ENCODE data around the gene LMBRD1. TPM values are rescaled to one million over a fixed set of nuclear protein-coding genes. Genes with fewer than 3 reads are reported as not detected.

LMBRD1 gene
- total RNA-seq, 1 experiment from 2014 or later, result 17.0 TPM

- TF ChIP-seq, protein P1, sequence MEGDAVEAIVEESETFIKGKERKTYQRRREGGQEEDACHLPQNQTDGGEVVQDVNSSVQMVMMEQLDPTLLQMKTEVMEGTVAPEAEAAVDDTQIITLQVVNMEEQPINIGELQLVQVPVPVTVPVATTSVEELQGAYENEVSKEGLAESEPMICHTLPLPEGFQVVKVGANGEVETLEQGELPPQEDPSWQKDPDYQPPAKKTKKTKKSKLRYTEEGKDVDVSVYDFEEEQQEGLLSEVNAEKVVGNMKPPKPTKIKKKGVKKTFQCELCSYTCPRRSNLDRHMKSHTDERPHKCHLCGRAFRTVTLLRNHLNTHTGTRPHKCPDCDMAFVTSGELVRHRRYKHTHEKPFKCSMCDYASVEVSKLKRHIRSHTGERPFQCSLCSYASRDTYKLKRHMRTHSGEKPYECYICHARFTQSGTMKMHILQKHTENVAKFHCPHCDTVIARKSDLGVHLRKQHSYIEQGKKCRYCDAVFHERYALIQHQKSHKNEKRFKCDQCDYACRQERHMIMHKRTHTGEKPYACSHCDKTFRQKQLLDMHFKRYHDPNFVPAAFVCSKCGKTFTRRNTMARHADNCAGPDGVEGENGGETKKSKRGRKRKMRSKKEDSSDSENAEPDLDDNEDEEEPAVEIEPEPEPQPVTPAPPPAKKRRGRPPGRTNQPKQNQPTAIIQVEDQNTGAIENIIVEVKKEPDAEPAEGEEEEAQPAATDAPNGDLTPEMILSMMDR (conservative IDR thresholded peaks at IDR 0.05), result peak; percentile 21; the same call in 1 of the 3 replicates
- H3K4me2 ChIP-seq (ENCODE audit: insufficient read depth, insufficient read length, low read length), result no peak overlapping the region
- no peak overlapping the region for H3K27ac ChIP-seq (ENCODE audit: insufficient read length, low read depth, low read length)
- H2BK20ac ChIP-seq (ENCODE audit: low read depth, low read length, poor library complexity, severe bottlenecking), result no peak overlapping the region
- no peaks in the 10 kb centered on the region for H3K23me2 ChIP-seq (ENCODE audit: insufficient read length, low read depth, low read length, poor library complexity, severe bottlenecking)
- H3K79me1 ChIP-seq (ENCODE audit: insufficient read depth, low read depth, low read length, poor library complexity, severe bottlenecking), result no peaks in the 10 kb centered on the region
- H3K9ac ChIP-seq (ENCODE audit: extremely low read depth, insufficient read length, low read length), result no peak overlapping the region
- H3K9me3 ChIP-seq (ENCODE audit: control insufficient read depth, low read depth, low read length), result no peaks in the 10 kb centered on the region
- Mint-ChIP-seq H3K27me3 (ENCODE audit: low read depth) (no peaks in the 10 kb centered on the region), H3K36me3 (ENCODE audit: insufficient read depth in 1 of 3, low read depth in 3 of 3) (no peaks in the 10 kb centered on the region), H3K4me3 (no peak overlapping the region), H3K27ac (no peak overlapping the region), H3K9me3 (no peaks in the 10 kb centered on the region), H3K4me1 (no peaks in the 10 kb centered on the region)
- H2BK120ac ChIP-seq (ENCODE audit: low read depth, low read length, poor library complexity, severe bottlenecking), result no peak overlapping the region
- DNase-seq, result no peak
- no peak overlapping the region for H3K23ac ChIP-seq (ENCODE audit: insufficient read length, low read depth, low read length)
- no peak overlapping the region for H4K5ac ChIP-seq (ENCODE audit: insufficient read length, low read depth, low read length)
- no peak overlapping the region for H2BK15ac ChIP-seq (ENCODE audit: low read depth, low read length)
- no peaks in the 10 kb centered on the region for H3K79me2 ChIP-seq (ENCODE audit: insufficient read depth, low read length)
- H3K27me3 ChIP-seq (ENCODE audit: insufficient read depth, low read length), result no peaks in the 10 kb centered on the region
- H2AFZ ChIP-seq (ENCODE audit: low read length), result no peak overlapping the region
- no peak overlapping the region for H3K56ac ChIP-seq (ENCODE audit: insufficient read length, low read depth, low read length)
- H4K20me1 ChIP-seq (ENCODE audit: control insufficient read depth, insufficient read depth, insufficient read length), result no peaks in the 10 kb centered on the region
- H3K18ac ChIP-seq (ENCODE audit: insufficient read length, low read depth, low read length), result no peak overlapping the region
- H3K4me1 ChIP-seq (ENCODE audit: insufficient read depth, low read length), result no peaks in the 10 kb centered on the region
- no peak overlapping the region for H2AK5ac ChIP-seq (ENCODE audit: insufficient read length, low read length)
- no CpG with 5 or more reads among the region's 2 CpGs for WGBS (ENCODE audit: extremely low coverage, insufficient read length, low lambda C conversion rate)
- H2BK12ac ChIP-seq (ENCODE audit: insufficient read length, low read depth, low read length), result no peak overlapping the region
- no peak overlapping the region for H3K14ac ChIP-seq (ENCODE audit: insufficient read depth, low read length)
- H3K4ac ChIP-seq (ENCODE audit: low read depth, low read length), result no peak overlapping the region
- no peak overlapping the region for H3T11ph ChIP-seq (ENCODE audit: low read length)
- no peak overlapping the region for H4K91ac ChIP-seq (ENCODE audit: insufficient read length, low read depth, low read length)
- no peak overlapping the region for H2BK5ac ChIP-seq (ENCODE audit: insufficient read length, low read length)
- H4K8ac ChIP-seq (replicated peaks; ENCODE audit: insufficient read length, low read depth, low read length), result no peak overlapping the region
Observed at GRCh38 chr6:69732640-69733039, 64.2 kb downstream of the LMBRD1 start.

Measured in H9 (cell line).